Heart right ventricle (tissue), 16 donors: ENCODE data around the gene PUM1. TPM values are rescaled to one million over a fixed set of nuclear protein-coding genes. Genes with fewer than 3 reads are reported as not detected.
"Not testable (repeated sequence)": the region's sequence is repeated elsewhere in the genome, so short reads cannot be mapped to it uniquely, and the experiment has no call there.

Experiments
- ATAC-seq, 8 donors: fragments of 200-7000 bp; cut with Tn5 transposase; one replicate each; pipeline ENCODE4 v1.9.1; 2020; ENCODE audit warnings: mild to moderate bottlenecking in 8 of 8, moderate library complexity in 8 of 8, moderate number of reproducible peaks in 1 of 8
- DNase-seq, 2 donors: peaks; one replicate each; pipeline ENCODE4 v3.0.0-alpha.2; 2020
- H3K27ac ChIP-seq, 10 donors: fragments of 200-600 bp; sonication (generic) in 2 of 10; one replicate each; pipeline versions ENCODE4 v1.5.0 to v1.8.0; 2020 to 2022; ENCODE audit warnings: mild to moderate bottlenecking in 3 of 10
- H3K27me3 ChIP-seq, 7 donors: fragments of 200-600 bp; one replicate each; pipeline ENCODE4 v1.8.0; 2021 to 2022; ENCODE audit warnings: mild to moderate bottlenecking in 2 of 7
- H3K36me3 ChIP-seq, 9 donors: fragments of 200-600 bp; sonication (generic) in 1 of 9; one replicate each; pipeline versions ENCODE4 v1.5.0 to v1.8.0; 2020 to 2022; ENCODE audit warnings: mild to moderate bottlenecking in 2 of 9
- H3K4me1 ChIP-seq, 9 donors: fragments of 200-600 bp; sonication (generic) in 1 of 9; one replicate each; pipeline versions ENCODE4 v1.5.0 to v1.8.0; 2020 to 2022; ENCODE audit warnings: mild to moderate bottlenecking in 4 of 9
- H3K4me3 ChIP-seq, 10 donors: fragments of 200-600 bp; sonication (generic) in 2 of 10; one replicate each; pipeline versions ENCODE4 v1.5.0 to v1.8.0; 2020 to 2022; ENCODE audit warnings: mild to moderate bottlenecking in 7 of 10, moderate library complexity in 2 of 10
- H3K9me3 ChIP-seq, 11 donors: fragments of 200-600 bp in 10 of 11; sonication (generic) in 2 of 11; one replicate each; pipeline versions ENCODE4 v1.5.0 to v1.8.0; 2013 to 2022; ENCODE audit warnings: mild to moderate bottlenecking in 2 of 11, control low read depth in 1 of 11, moderate library complexity in 1 of 11
- WGBS, 2 donors: extraction: QIAGEN DNeasy Blood & Tissue Kit; methylation state at CpG; one replicate each; pipeline ENCODE4 v1.1.7; 2013; ENCODE audit warnings: inconsistent platforms in 1 of 2; 5-methylcytosine and 5-hydroxymethylcytosine counted together
- intact Hi-C, 10 donors: fragments of 100-400 bp; cut with DNase I; formaldehyde crosslinking; loops; one replicate each; pipeline versions ENCODE4 v1.11.1 to v1.14.2; 2022
- polyA plus RNA-seq, 2 donors: library from polyadenylated mRNA; stranded (reverse); fragments of 200-250 nt; gene quantifications; one replicate each; pipeline ENCODE4 v1.2.3, GENCODE V29; 2013
- total RNA-seq, 10 donors: library from RNA; stranded (reverse); fragmentation: NEBNext Ultra II Directional in 3 of 10; extraction: Animal tissue kit (Norgen Biotek cat#: 25700) in 3 of 10; gene quantifications; one replicate each; pipeline versions ENCODE4 v1.2.1 to v1.2.4, GENCODE V29; 2021 to 2023
- TF ChIP-seq, protein P1 (sequence below), 9 donors: fragments of 200-600 bp; sonication (generic) in 2 of 9; IDR thresholded peaks; one replicate each; pipeline versions ENCODE4 v1.5.0 to v1.8.0; 2021 to 2022; ENCODE audit warnings: antibody characterized with exemption in 9 of 9, mild to moderate bottlenecking in 5 of 9, moderate library complexity in 1 of 9
- donor health status: Arrhythmogenic right ventricular cardiomyopathy.
- donor health status: ischemic (EF 13 %, LVEDD 7.1; RV severe dilation, severe dysfunction).
- donor health status: healthy with polysubstance abuse.
- donor health status: DM: no; HTN: yes; CAD: no.
- donor health status: DM: no; HTN: no; CAD: no.
- donor health status: ischemic (EF 25% LVEDD 6.9; RV normal size, moderate dysfunction).
- donor health status: ischemic (EF 25% LVEDD 5.7; RV mildly dilated, moderate dysfunction).
- donor health status: healthy.
- donor health status: DM: yes; HTN: yes; CAD: no.
- donor health status: Ischemic cardiomyopathy.
- donor health status: ischemic (EF 35%, LVEDD 5.7; RV mildly dilated, moderate dysfunction).
- donor health status: nonischemic (EF 11% LVEDD 7.7; RV severe dilation, severe dysfunction).
- donor health status: DM: yes; HTN: yes; CAD: no.
- donor health status: PGD.
- donor health status: ischemic (EF 29% LVEDD 5.4; RV normal size, mild dysfunction).
- donor health status: nonischemic (EF 23%, LVEDD 6.1; RV moderate dilation, normal function).

PUM1 gene
- total and polyA plus RNA-seq, 12 donors: 13.5 to 91.2 (median 81.0) TPM

DNA sequence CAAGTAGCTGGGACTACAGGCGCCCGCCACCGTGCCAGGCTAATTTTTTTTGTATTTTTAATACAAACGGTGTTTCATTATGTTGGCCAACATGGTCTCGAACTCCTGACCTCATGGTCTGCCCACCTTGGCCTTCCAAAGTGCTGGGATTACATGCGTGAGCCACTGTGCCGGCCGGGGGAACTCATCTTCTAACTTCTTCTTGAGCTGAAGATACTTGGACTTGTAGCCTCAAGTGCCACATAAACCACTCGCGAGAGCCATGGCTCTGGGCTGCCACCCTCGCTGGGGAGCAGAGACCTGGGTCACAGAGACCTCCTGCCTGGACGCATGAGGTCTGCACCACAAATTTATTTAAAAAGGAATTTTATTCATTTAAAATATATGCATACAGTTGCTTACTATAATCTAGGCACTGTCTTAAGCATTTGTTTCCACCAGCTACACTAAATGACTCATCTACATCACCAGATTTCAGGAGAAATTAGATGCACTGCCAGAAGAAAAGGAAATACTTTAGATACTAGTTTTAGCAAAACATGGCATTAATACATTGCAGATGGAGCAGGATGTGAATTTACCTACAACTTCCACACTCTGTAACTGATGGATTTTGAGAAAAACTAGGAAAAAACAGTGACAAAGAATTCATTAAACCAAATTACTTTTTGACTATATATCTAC, 29.9 kb upstream of the PUM1 start:
- Histone ChIP-seq H3K36me3 (no peaks in the 10 kb centered on the region), H3K27me3 (no peaks in the 10 kb centered on the region), H3K9me3 (no peaks in the 10 kb centered on the region), H3K27ac (no peak overlapping the region), H3K4me3 (no peak overlapping the region), H3K4me1 (no peaks in the 10 kb centered on the region)
- 91 to 93% methylated on average over 12 of the region's 12 CpGs for whole genome bisulfite sequencing, 2 donors
- DNase-seq (no peak), ATAC-seq (no peak)
- TF ChIP-seq, protein P1, sequence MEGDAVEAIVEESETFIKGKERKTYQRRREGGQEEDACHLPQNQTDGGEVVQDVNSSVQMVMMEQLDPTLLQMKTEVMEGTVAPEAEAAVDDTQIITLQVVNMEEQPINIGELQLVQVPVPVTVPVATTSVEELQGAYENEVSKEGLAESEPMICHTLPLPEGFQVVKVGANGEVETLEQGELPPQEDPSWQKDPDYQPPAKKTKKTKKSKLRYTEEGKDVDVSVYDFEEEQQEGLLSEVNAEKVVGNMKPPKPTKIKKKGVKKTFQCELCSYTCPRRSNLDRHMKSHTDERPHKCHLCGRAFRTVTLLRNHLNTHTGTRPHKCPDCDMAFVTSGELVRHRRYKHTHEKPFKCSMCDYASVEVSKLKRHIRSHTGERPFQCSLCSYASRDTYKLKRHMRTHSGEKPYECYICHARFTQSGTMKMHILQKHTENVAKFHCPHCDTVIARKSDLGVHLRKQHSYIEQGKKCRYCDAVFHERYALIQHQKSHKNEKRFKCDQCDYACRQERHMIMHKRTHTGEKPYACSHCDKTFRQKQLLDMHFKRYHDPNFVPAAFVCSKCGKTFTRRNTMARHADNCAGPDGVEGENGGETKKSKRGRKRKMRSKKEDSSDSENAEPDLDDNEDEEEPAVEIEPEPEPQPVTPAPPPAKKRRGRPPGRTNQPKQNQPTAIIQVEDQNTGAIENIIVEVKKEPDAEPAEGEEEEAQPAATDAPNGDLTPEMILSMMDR (IDR thresholded peaks at IDR 0.05): no peak
- intact Hi-C loops: no loop called here

DNA sequence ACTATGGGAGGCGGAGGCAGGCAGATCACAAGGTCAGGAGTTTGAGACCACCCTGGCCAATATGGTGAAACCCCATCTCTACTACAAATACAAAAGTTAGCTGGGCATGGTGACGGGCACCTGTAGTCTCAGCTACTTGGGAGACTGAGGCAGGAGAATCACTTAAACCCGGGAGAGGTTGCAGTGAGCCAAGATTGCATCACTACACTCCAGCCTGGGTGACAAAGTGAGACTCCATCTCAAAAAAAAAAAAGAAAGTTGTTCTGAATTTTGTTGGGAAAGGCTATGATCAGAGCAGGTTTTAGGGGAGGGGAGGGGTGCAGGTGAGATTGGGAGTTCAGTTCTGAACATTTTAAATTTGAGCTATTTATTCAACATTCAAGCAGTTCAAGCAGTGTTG, 22.6 kb upstream of the PUM1 start:
- H3K27ac ChIP-seq, H3K4me3 ChIP-seq, H3K36me3 ChIP-seq, H3K4me1 ChIP-seq, ATAC-seq, DNase-seq, H3K9me3 ChIP-seq, intact Hi-C loops, H3K27me3 ChIP-seq: not testable (repeated sequence)
- WGBS, 2 donors: 92 to 93% methylated on average over 3 of the region's 3 CpGs

DNA sequence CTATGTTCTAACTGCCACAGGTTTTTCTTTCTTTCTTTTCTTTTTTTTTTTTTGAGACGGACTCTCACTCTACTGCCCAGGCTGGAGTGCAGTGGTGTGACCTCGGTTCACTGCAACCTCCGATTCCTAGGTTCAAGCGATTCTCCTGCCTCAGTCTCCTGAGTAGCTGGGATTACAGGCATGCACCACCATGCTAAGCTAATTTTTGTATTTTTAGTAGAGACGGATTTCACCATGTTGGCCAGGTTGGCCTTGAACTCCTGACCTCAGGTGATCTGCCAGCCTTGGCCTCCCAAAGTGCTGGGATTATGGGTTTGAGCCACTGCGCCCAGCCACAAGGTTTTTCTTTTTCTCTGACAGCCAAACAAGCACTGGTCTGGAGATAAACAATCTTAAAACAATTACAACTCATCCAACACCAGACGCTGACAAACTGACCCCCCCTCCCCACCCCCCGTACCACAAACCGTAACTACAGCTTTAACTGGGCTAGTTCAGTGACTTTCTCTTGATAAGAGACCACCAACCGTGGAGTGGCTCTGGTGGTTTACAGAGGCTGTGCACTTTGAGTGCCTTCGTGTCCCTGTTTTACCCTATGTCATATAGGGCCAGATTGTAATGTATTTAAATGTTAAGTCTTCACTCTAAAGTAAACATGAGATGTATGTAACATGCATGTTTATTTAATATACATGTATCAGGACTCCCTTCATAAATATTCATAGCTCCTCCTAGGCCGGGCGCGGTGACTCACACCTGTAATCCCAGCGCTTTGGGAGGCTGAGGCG, 19.5 kb upstream of the PUM1 start:
- ATAC-seq (no peak), DNase-seq (no peak)
- H3K27ac ChIP-seq: no peak overlapping the region
- H3K4me1 ChIP-seq: no peaks in the 10 kb centered on the region
- no peak overlapping the region for H3K4me3 ChIP-seq
- TF ChIP-seq, protein P1 (IDR thresholded peaks at IDR 0.05): no peak
- 78 to 80% methylated on average over 16 of the region's 16 CpGs for WGBS, 2 donors
- H3K27me3 ChIP-seq: no peaks in the 10 kb centered on the region
- no peaks in the 10 kb centered on the region for H3K36me3 ChIP-seq
- no peaks in the 10 kb centered on the region for H3K9me3 ChIP-seq
- intact Hi-C loops: no loop called here

DNA sequence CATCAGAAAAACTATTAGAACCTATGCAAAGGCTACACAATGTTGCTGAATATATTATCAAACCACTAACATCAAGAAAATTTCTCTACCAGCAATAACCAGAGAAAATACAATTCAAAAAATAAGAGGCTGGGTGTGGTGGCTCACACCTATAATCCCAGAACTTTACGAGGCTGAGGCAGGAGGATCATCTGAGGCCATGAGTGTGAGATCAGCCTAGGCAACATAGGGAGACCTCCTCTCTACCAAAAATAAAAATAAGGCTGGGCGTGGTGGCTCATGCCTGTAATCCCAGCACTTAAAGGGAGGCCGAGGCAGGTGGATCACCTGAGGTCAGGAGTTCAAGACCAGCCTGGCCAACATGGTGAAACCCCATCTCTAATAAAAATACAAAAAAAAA, 16.9 kb upstream of the PUM1 start:
- H3K4me3 ChIP-seq: no peak overlapping the region
- no peaks in the 10 kb centered on the region for H3K36me3 ChIP-seq
- H3K9me3 ChIP-seq: no peaks in the 10 kb centered on the region
- H3K27ac ChIP-seq: no peak overlapping the region
- intact Hi-C loops: no loop called here
- ATAC-seq (no peak), DNase-seq (no peak)
- 94 to 96% methylated on average over 3 of the region's 3 CpGs for WGBS, 2 donors
- H3K4me1 ChIP-seq: no peaks in the 10 kb centered on the region
- TF ChIP-seq, protein P1 (IDR thresholded peaks at IDR 0.05): no peak
- H3K27me3 ChIP-seq: no peaks in the 10 kb centered on the region

DNA sequence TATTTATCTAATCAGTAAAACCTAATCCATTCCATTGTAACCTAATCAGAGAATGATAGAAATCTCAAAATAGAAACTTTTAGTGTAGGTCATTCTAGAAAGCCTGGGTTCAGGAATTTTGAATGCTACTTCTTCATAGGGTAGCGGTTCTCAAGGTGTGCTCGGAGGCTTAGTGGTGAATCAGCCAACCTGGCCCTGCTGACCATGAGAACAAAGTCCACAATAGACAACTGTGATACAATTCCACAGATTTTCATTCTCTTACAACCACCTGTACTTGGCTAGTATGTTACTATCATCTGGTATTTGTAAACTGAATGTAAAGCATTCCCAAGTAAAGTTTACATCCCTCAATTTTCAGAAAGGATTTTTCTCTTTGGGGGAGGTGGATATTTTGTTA, 7.5 kb upstream of the PUM1 start:
- Histone ChIP-seq H3K4me3 (no peak overlapping the region), H3K27me3 (no peaks in the 10 kb centered on the region), H3K27ac (peak overlapping the region in 1 of 10 donors; percentile 10), H3K36me3 (no peaks in the 10 kb centered on the region), H3K4me1 (peaks cover 0 to 8% (median 0%) of the 10 kb centered on the region in 9 donors), H3K9me3 (no peaks in the 10 kb centered on the region)
- intact Hi-C loops: no loop called here
- DNase-seq (no peak), ATAC-seq (no peak)
- WGBS, 2 donors: 97 to 98% methylated on average over 2 of the region's 2 CpGs
- TF ChIP-seq, protein P1 (IDR thresholded peaks at IDR 0.05): no peak
